GM19324 (cell line): Measurements from ENCODE around the gene POLE.

ENCODE experiments used
- ATAC-seq: cut with Tn5 transposase; IDR thresholded peaks from one replicate; pipeline ENCODE4 v1.9.1; 2021; ENCODE audit warnings: mild to moderate bottlenecking, moderate library complexity; ENCODE audit not compliant: unreplicated experiment, low FRiP score

POLE gene

GRCh38 chr12:132583411-132583710 is 103.8 kb downstream of the POLE start:
- no peak for ATAC-seq

- ATAC-seq, result no peak
Measured at GRCh38 chr12:132582582-132583410, 104.3 kb downstream of the POLE start.

- ATAC-seq, result no peak
Measured at GRCh38 chr12:132582058-132582420, 105.1 kb downstream of the POLE start.

- no peak for ATAC-seq
Measured at GRCh38 chr12:132581348-132582057, 105.6 kb downstream of the POLE start.

- ATAC-seq, result no peak
Measured at GRCh38 chr12:132580701-132581292, 106.3 kb downstream of the POLE start.

GRCh38 chr12:132579744-132580143 is 107.4 kb downstream of the POLE start:
- ATAC-seq, result no peak

- ATAC-seq, result no peak
Measured at GRCh38 chr12:132578826-132579225, 108.3 kb downstream of the POLE start.

- no peak for ATAC-seq
Measured at GRCh38 chr12:132578118-132578517, 109.0 kb downstream of the POLE start.

- ATAC-seq, result no peak
Measured at GRCh38 chr12:132577191-132577920, 109.8 kb downstream of the POLE start.

GRCh38 chr12:132576701-132577100 is 110.4 kb downstream of the POLE start:
- no peak for ATAC-seq

- ATAC-seq, result no peak
Measured at GRCh38 chr12:132575661-132576060, 111.5 kb downstream of the POLE start.

- ATAC-seq, result no peak
Measured at GRCh38 chr12:132574271-132574996, 112.7 kb downstream of the POLE start.
